Adipocyte (in vitro differentiated cells): ENCODE measurements around the gene BICDL1.

Source experiments
- DNase-seq: peaks from one replicate; pipeline ENCODE4 v3.0.0-alpha.2; 2015; ENCODE audit warnings: low read depth
- H3K27me3 ChIP-seq: replicated peaks from 2 replicates; pipeline ENCODE4 v1.7.0; 2013; ENCODE audit warnings: mild to moderate bottlenecking, low read length, moderate library complexity; ENCODE audit not compliant: control insufficient read depth, insufficient read depth
- H3K36me3 ChIP-seq: 2 replicates; pipeline ENCODE4 v1.7.0; 2013; ENCODE audit warnings: low read length, mild to moderate bottlenecking, moderate library complexity; ENCODE audit not compliant: control insufficient read depth, insufficient read depth, severe bottlenecking
- H3K4me1 ChIP-seq: 2 replicates; pipeline ENCODE4 v1.7.0; 2013; ENCODE audit warnings: mild to moderate bottlenecking, low read length, moderate library complexity; ENCODE audit not compliant: control insufficient read depth, insufficient read depth
- H3K4me3 ChIP-seq: 2 replicates; pipeline ENCODE4 v1.7.0; 2013; ENCODE audit warnings: mild to moderate bottlenecking, low read length, moderate library complexity
- H3K9ac ChIP-seq: 2 replicates; pipeline ENCODE4 v1.7.0; 2013; ENCODE audit warnings: mild to moderate bottlenecking, low read length, moderate library complexity
- H3K9me3 ChIP-seq: 2 replicates; pipeline ENCODE4 v1.7.0; 2013; ENCODE audit warnings: mild to moderate bottlenecking, low read length, moderate library complexity; ENCODE audit not compliant: control insufficient read depth

The BICDL1 gene

GRCh38 chr12:120119271-120119973 is 130.4 kb downstream of the BICDL1 start:
- peak; percentile 68 for DNase-seq
- no peak overlapping the region for H3K4me3 ChIP-seq
- H3K4me1 ChIP-seq = peaks cover 41% of the 10 kb centered on the region
- H3K27me3 ChIP-seq = no peaks in the 10 kb centered on the region
- no peaks in the 10 kb centered on the region for H3K36me3 ChIP-seq
- H3K9me3 ChIP-seq = no peaks in the 10 kb centered on the region
- no peak overlapping the region for H3K9ac ChIP-seq

- Histone ChIP-seq H3K9ac (no peak overlapping the region), H3K4me3 (no peak overlapping the region), H3K36me3 (peaks cover 13% of the 10 kb centered on the region), H3K27me3 (no peaks in the 10 kb centered on the region), H3K4me1 (peaks cover 31% of the 10 kb centered on the region), H3K9me3 (no peaks in the 10 kb centered on the region)
- no peak for DNase-seq
These were observed 132.3 kb downstream of the BICDL1 start for GRCh38 chr12:120121343-120121742.

- H3K9me3 ChIP-seq = no peaks in the 10 kb centered on the region
- no peak for DNase-seq
- H3K36me3 ChIP-seq = peaks cover 17% of the 10 kb centered on the region
- H3K4me3 ChIP-seq = no peak overlapping the region
- peaks cover 35% of the 10 kb centered on the region for H3K4me1 ChIP-seq
- no peaks in the 10 kb centered on the region for H3K27me3 ChIP-seq
- no peak overlapping the region for H3K9ac ChIP-seq
These were observed 132.8 kb downstream of the BICDL1 start for GRCh38 chr12:120121766-120122293.

GRCh38 chr12:120125029-120125428 is 136.0 kb downstream of the BICDL1 start:
- no peak overlapping the region for H3K4me3 ChIP-seq
- H3K27me3 ChIP-seq = no peaks in the 10 kb centered on the region
- peaks cover 15% of the 10 kb centered on the region for H3K4me1 ChIP-seq
- DNase-seq = no peak
- no peak overlapping the region for H3K9ac ChIP-seq
- no peaks in the 10 kb centered on the region for H3K9me3 ChIP-seq
- H3K36me3 ChIP-seq = peaks cover 49% of the 10 kb centered on the region

- peaks cover 58% of the 10 kb centered on the region for H3K36me3 ChIP-seq
- H3K27me3 ChIP-seq = no peaks in the 10 kb centered on the region
- no peak overlapping the region for H3K4me3 ChIP-seq
- H3K9me3 ChIP-seq = no peaks in the 10 kb centered on the region
- DNase-seq = no peak
- no peak overlapping the region for H3K9ac ChIP-seq
- H3K4me1 ChIP-seq = peaks cover 14% of the 10 kb centered on the region
These were observed 137.0 kb downstream of the BICDL1 start for GRCh38 chr12:120125792-120126634.

GRCh38 chr12:120126635-120127005 is 137.6 kb downstream of the BICDL1 start:
- Histone ChIP-seq H3K36me3 (peaks cover 64% of the 10 kb centered on the region), H3K4me1 (peaks cover 14% of the 10 kb centered on the region)
- no peak for DNase-seq

GRCh38 chr12:120130011-120130410 is 141.0 kb downstream of the BICDL1 start:
- H3K9ac ChIP-seq = no peak overlapping the region
- H3K27me3 ChIP-seq = no peaks in the 10 kb centered on the region
- no peaks in the 10 kb centered on the region for H3K9me3 ChIP-seq
- H3K4me1 ChIP-seq = peaks cover 14% of the 10 kb centered on the region
- H3K36me3 ChIP-seq = peaks cover 98% of the 10 kb centered on the region
- no peak overlapping the region for H3K4me3 ChIP-seq
- DNase-seq = no peak

More at GRCh38 chr12:120126635-120127005, 137.6 kb downstream of the BICDL1 start:
- H3K27me3 ChIP-seq = no peaks in the 10 kb centered on the region
- H3K9me3 ChIP-seq = no peaks in the 10 kb centered on the region
- no peak overlapping the region for H3K4me3 ChIP-seq
- no peak overlapping the region for H3K9ac ChIP-seq

- Histone ChIP-seq H3K9me3 (no peaks in the 10 kb centered on the region), H3K27me3 (no peaks in the 10 kb centered on the region), H3K4me3 (no peak overlapping the region), H3K36me3 (peaks cover 96% of the 10 kb centered on the region), H3K9ac (no peak overlapping the region), H3K4me1 (peaks cover 13% of the 10 kb centered on the region)
- DNase-seq = no peak
These were observed 142.1 kb downstream of the BICDL1 start for GRCh38 chr12:120131116-120131515.

- Histone ChIP-seq H3K4me3 (no peak overlapping the region), H3K9me3 (no peaks in the 10 kb centered on the region), H3K36me3 (peaks cover 97% of the 10 kb centered on the region), H3K27me3 (no peaks in the 10 kb centered on the region), H3K9ac (no peak overlapping the region), H3K4me1 (peaks cover 2% of the 10 kb centered on the region)
- DNase-seq = no peak
These were observed 143.2 kb downstream of the BICDL1 start for GRCh38 chr12:120132054-120132836.

GRCh38 chr12:120132863-120133385 is 143.9 kb downstream of the BICDL1 start:
- Histone ChIP-seq H3K9me3 (no peaks in the 10 kb centered on the region), H3K36me3 (peaks cover 97% of the 10 kb centered on the region), H3K9ac (no peak overlapping the region)

More at GRCh38 chr12:120132863-120133385, 143.9 kb downstream of the BICDL1 start:
- no peak for DNase-seq
- H3K4me1 ChIP-seq = no peaks in the 10 kb centered on the region
- no peaks in the 10 kb centered on the region for H3K27me3 ChIP-seq
- no peak overlapping the region for H3K4me3 ChIP-seq
